Stomach smooth muscle (tissue), 2 donors: Measurements from ENCODE around the gene NDE1.

ENCODE experiments used
- H3K27ac ChIP-seq: one replicate; pipeline ENCODE4 v1.7.0; 2013; ENCODE audit warnings: mild to moderate bottlenecking, low read length, inconsistent platforms
- H3K27me3 ChIP-seq, 2 donors: one replicate each; pipeline ENCODE4 v1.7.0; 2013; ENCODE audit warnings: low read length in 2 of 2; ENCODE audit not compliant: insufficient read depth in 2 of 2, control insufficient read depth in 1 of 2
- H3K36me3 ChIP-seq, 2 donors: one replicate each; pipeline ENCODE4 v1.7.0; 2013; ENCODE audit warnings: low read length in 2 of 2; ENCODE audit not compliant: control insufficient read depth in 2 of 2, insufficient read depth in 2 of 2
- H3K4me1 ChIP-seq: one replicate; pipeline ENCODE4 v1.7.0; 2013; ENCODE audit warnings: low read length; ENCODE audit not compliant: control insufficient read depth, insufficient read depth
- H3K4me3 ChIP-seq, 2 donors: one replicate each; pipeline ENCODE4 v1.7.0; 2013; ENCODE audit warnings: low read length in 2 of 2
- H3K9ac ChIP-seq, 2 donors: one replicate each; pipeline ENCODE4 v1.7.0; 2013; ENCODE audit warnings: low read length in 2 of 2, mild to moderate bottlenecking in 1 of 2
- H3K9me3 ChIP-seq, 2 donors: one replicate each; pipeline ENCODE4 v1.7.0; 2013; ENCODE audit warnings: low read length in 2 of 2; ENCODE audit not compliant: control insufficient read depth in 2 of 2
- donor health status: healthy.
- donor health status: Pancreatic carcinoma.

The NDE1 gene

DNA sequence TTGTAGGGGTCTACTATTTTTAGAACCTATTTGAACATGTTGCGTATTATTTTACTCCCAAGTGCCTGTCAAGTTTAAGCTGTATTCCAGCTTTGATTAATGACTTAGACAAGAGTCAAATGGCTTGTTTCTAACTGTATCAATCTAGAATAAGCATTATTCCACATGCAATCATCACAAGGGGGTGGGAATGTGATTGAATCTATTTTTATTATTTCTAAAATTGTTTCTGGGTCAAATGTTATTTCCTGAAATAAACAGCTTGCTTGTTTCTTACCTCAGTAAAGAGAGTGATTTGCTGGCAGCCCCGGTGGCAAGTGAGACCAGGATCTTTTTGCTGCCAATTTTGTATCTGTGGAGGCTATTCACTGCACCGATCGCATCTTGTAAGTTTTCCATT lies 28.6 kb upstream of the NDE1 start:
- Histone ChIP-seq H3K9me3 (no peaks in the 10 kb centered on the region), H3K9ac (no peak overlapping the region), H3K36me3 (peaks cover 58 to 61% of the 10 kb centered on the region in 2 donors), H3K4me3 (no peak overlapping the region), H3K27ac (no peak overlapping the region), H3K4me1 (peaks cover 2% of the 10 kb centered on the region), H3K27me3 (no peaks in the 10 kb centered on the region)

DNA sequence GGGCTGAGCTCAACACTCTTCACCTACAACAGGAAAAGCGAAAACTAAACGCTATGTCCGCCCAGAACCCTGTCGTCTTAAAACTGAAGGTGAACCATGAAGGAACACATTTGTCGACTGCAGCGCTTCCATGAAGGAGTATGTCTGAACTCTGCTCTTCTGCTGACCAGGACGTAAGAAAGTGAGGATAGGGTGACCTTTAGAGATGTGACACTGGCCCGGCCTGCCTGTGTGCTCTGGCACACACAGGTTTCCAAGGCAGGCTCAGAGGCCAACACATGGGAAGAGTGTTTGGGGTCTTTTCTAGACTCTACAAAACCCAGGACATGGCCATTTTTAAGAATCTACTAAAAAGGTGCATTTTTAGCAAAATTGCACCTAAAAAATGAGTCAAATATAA lies 28.2 kb upstream of the NDE1 start:
- H3K36me3 ChIP-seq, result peaks cover 53 to 57% of the 10 kb centered on the region in 2 donors

DNA sequence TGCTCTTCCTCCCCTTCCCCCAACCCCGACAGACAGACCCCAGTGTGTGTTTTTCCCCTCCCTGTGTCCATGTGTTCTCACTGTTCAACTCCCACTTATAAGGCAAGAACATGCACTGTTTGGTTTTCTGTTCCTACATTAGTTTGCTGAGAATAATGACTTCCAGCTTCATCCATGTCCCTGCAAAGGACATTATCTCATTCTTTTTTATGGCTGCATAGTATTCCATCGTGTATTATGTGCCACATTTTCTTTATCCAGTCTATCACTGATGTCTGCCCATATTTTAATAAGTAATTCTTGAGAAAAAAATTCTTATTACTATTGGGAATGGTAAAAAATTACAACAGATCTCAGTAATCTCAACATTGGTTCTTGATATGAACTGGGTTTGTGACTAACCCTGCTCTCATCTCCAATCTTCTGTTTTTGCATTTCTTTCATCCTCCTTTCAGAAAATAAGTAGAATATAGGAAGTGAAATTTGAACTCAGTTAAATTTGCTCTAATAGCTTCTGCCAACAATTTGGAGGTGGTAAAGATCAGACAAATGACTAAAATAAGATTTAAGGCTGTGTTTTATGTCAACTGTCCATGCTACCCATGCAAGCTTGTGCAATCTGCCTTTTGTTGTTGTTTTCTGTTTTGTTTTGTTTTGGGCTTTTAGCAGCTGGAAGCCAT lies 18.2 kb upstream of the NDE1 start:
- no peak overlapping the region for H3K4me3 ChIP-seq
- H3K36me3 ChIP-seq, result peaks cover 53 to 61% of the 10 kb centered on the region in 2 donors
- H3K27me3 ChIP-seq, result no peaks in the 10 kb centered on the region
- H3K9ac ChIP-seq, result no peak overlapping the region
- H3K9me3 ChIP-seq, result no peaks in the 10 kb centered on the region
- no peak overlapping the region for H3K27ac ChIP-seq
- H3K4me1 ChIP-seq, result no peaks in the 10 kb centered on the region

More for the DNA sequence above, 28.2 kb upstream of the NDE1 start:
- Histone ChIP-seq H3K4me3 (no peak overlapping the region), H3K9me3 (no peaks in the 10 kb centered on the region), H3K27ac (no peak overlapping the region), H3K27me3 (no peaks in the 10 kb centered on the region), H3K9ac (no peak overlapping the region), H3K4me1 (peaks cover 2% of the 10 kb centered on the region)

DNA sequence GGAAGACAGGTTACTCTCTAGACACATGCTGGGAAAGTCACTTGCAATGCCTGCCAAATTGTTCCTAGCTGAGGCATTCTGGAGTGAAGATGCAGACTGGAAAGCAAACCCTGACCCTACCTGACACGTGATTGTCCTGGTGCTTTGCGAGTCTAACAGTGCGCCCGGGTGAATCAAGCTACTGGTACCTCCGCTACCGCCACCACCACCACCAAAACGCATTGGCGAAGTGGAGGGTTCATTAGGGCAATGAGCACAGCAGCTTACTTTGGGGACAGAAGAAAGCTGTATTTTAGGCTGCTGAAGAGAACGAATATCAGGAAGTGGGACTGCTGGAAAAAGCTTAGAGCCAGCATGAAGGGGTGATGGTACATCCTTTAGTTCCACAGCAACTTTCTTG lies 14.1 kb upstream of the NDE1 start:
- Histone ChIP-seq H3K27me3 (no peaks in the 10 kb centered on the region), H3K4me1 (no peaks in the 10 kb centered on the region), H3K36me3 (peaks cover 54 to 66% of the 10 kb centered on the region in 2 donors), H3K9me3 (no peaks in the 10 kb centered on the region), H3K4me3 (no peak overlapping the region), H3K27ac (no peak overlapping the region), H3K9ac (no peak overlapping the region)

DNA sequence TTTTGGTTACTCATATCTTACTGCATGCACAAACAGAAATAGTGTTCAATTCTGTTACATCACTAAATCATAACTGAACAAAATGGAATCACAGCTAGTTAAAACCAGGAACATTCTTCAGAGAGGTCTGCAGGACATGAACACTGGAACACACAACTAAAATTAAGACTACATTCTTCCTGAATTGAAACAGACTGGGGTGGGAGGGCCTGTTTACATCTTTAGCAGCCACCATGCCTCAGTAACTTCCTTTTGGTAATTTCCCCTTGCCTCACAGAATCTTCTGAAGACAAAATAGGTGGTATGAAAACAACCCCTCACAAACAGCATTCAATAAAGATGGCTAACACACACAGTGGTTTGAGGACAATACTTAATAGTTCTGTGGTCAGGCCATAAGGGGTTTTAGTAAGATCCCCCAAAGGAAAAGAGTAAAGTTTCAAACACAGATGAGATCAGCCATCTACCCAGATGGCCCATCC lies 13.6 kb upstream of the NDE1 start:
- Histone ChIP-seq H3K4me3 (no peak overlapping the region), H3K27me3 (no peaks in the 10 kb centered on the region)

DNA sequence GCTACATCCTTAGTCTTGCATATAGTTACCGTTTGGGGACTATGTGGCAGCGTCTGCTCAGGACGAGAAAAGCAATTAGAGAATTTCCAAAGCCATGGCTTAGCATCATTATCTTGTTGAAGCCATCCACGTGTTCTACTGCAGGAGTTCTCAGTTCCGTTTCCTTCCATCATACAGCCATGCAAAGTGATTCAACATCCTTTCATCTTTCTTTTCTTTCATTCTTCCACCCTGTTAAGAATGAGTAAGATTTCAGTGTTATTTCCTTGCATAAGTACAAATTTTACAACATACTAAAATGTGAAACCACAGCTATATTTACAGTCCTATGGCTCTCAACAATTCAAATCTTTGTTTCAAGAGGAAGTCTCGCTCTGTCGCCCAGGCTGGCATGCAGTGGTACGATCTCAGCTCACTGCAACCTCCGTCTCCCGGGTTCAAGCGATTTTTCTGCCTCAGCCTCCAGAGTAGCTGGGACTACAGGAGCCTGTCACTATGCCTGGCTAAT lies 10.9 kb upstream of the NDE1 start:
- H3K27ac ChIP-seq, result no peak overlapping the region
- no peak overlapping the region for H3K4me3 ChIP-seq
- H3K36me3 ChIP-seq, result peaks cover 40 to 45% of the 10 kb centered on the region in 2 donors
- H3K9ac ChIP-seq, result no peak overlapping the region
- H3K27me3 ChIP-seq, result no peaks in the 10 kb centered on the region
- no peaks in the 10 kb centered on the region for H3K9me3 ChIP-seq
- peaks cover 14% of the 10 kb centered on the region for H3K4me1 ChIP-seq

More for the DNA sequence above, 13.6 kb upstream of the NDE1 start:
- no peak overlapping the region for H3K9ac ChIP-seq
- peaks cover 50 to 63% of the 10 kb centered on the region in 2 donors for H3K36me3 ChIP-seq
- no peaks in the 10 kb centered on the region for H3K9me3 ChIP-seq
- H3K27ac ChIP-seq, result no peak overlapping the region
- peaks cover under 1% of the 10 kb centered on the region for H3K4me1 ChIP-seq

DNA sequence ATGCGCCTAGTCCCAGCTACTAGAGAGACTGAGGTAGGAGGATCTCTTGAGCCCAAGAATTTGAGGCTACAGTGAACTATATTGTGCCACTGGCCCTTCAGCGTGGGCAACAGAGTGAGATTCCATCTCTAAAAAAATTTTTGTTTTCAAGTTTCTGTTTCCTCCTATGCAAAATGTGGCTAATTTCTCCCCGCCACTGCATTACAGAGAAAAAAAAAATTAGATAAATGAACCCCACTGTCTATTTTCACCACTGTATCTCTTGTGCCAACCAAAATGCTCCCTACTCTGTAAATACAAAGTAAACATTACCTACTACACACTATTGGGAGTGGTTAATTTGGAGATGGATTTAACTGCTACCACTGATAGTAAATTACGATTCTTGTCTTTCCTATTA lies 9.1 kb upstream of the NDE1 start:
- no peaks in the 10 kb centered on the region for H3K9me3 ChIP-seq
- peak overlapping the region in 1 of 2 donors; percentile 6 for H3K9ac ChIP-seq
- no peaks in the 10 kb centered on the region for H3K27me3 ChIP-seq
- H3K4me3 ChIP-seq, result no peak overlapping the region
- peaks cover 22 to 28% of the 10 kb centered on the region in 2 donors for H3K36me3 ChIP-seq
- peaks cover 14% of the 10 kb centered on the region for H3K4me1 ChIP-seq
- no peak overlapping the region for H3K27ac ChIP-seq

DNA sequence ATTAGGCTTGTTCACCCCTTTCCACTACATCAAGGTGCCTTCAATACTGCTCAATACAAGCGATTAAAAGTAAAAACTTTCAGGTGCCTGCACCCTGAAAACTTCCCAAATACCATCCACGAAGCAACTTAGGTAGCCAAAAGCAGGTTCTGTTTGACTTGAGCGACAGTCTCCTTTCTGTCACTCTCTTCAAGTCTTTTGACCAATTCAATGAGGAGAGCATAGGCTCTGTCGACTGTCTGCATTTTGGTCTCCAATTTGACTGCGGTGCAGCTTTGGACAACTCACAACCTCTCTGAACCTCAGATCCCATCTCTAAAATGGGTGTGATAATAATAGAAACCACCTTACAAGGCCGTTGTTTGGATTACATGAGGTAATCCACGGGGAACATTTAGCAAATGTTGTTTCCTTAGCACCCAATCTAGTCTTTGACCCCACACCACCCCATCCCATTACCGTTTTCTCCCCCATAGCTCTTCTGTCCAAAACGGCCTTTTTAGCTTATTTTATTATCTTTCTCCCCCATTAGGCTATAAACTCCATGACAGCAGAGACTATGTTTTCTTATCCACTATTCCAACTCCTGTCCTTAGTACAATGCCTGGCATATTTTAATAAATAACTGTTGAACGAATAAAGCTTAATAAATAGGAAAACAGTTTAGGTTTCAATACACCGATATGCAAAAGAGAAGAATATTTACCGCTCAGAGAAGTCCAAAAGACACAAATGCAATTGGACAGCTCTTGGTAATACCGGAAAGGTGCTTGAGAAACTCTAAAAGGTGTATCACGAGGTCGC lies 8.1 kb upstream of the NDE1 start:
- Histone ChIP-seq H3K4me3 (peak overlapping the region; percentile 89 to 90), H3K36me3 (peaks cover 12 to 18% of the 10 kb centered on the region in 2 donors), H3K27ac (peak overlapping the region; percentile 99)

DNA sequence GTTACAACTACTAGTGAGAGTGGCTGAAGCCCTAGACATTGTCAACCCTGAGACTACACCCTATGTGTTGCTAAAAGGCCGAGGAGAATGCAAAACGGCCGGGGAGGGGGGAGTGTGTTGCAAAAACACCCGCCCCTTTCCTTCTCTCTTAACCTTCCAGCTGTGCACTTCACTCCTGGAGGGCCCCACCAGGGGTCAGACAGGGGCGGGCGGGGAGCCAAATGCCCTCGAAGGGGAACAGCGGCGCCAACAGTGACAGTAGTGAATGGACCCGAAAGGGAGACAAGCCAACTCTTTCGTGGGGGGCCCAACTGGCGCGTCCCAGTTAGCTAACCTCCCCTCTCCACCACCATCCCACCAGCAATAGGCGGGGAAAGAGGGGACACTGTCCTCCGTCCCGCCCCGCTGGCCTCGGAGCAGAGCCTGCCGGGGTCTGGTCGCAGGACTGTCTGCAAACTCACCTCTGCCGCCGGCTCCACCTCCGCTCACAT lies 7.4 kb upstream of the NDE1 start:
- peaks cover 14% of the 10 kb centered on the region for H3K4me1 ChIP-seq
- peak overlapping the region; percentile 74 to 84 for H3K9ac ChIP-seq
- H3K9me3 ChIP-seq, result no peaks in the 10 kb centered on the region
- H3K27ac ChIP-seq, result peak overlapping the region; percentile 99
- H3K36me3 ChIP-seq, result peaks cover 6 to 11% of the 10 kb centered on the region in 2 donors
- peak overlapping the region; percentile 89 to 90 for H3K4me3 ChIP-seq
- no peaks in the 10 kb centered on the region for H3K27me3 ChIP-seq

More for the DNA sequence above, 8.1 kb upstream of the NDE1 start:
- Histone ChIP-seq H3K9ac (peak overlapping the region; percentile 74 to 84), H3K4me1 (peaks cover 14% of the 10 kb centered on the region), H3K9me3 (no peaks in the 10 kb centered on the region), H3K27me3 (no peaks in the 10 kb centered on the region)

DNA sequence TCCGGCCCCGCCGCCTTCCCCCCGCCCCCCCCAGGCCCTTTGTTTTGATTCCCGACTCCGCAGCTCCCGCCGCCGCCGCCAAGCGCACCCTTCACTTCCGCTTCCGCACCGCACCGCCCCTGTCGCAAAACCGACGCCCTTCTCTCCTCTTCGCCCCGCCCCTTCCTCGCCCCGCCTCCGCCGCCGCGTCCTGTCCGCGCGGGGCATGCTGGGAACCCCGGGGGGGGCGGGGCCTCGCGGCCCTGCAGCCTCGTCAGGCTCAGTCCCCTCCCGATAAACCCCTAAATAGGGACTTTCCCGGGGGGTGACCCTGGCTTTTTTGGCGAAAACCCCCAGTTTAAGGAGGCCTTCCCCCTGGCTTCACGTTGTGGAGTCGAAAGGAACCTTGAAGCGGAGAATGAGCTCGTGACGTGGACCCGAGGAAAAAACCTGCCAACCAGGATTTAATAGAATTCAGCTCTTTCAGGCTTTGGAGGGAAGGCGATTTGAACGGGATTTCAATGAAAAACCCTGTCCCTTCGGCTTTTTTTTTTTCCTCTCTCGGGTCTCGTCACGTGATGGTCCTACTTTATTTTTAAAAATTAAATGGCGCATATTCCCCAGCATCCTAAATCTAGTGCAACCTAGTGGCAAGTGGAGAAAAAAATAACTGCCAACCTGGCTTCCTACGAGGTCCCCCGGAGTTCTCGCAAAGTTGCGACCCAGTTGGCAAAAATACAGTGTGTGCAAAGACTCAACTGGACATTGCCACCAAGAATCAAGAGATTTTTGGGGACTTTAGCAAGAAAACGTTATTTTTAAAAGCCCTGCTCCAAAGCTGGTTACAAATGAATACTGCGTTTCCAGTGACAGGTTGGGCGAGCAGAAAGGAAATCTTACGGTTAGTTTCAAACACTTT lies 6.7 kb upstream of the NDE1 start, which contains the start of gene MARF1:
Gene MARF1, minus strand, starts transcription at position 107 of the 898 bp plus-strand sequence. CDS start 3,921 bp downstream, outside the sequence.
- peak within 1 kb of the TSS; percentile 99 for H3K9ac ChIP-seq
- no peaks in the 10 kb centered on the region for H3K9me3 ChIP-seq
- H3K27ac ChIP-seq, result peak within 1 kb of the TSS; percentile 99
- no peaks in the 10 kb centered on the region for H3K27me3 ChIP-seq
- H3K4me3 ChIP-seq, result peak within 1 kb of the TSS; percentile 89 to 90
- H3K4me1 ChIP-seq, result peaks cover 14% of the 10 kb centered on the region
- peaks cover 5% of the 10 kb centered on the region in 2 donors for H3K36me3 ChIP-seq
